ENCODE measurements around the gene KIF26B.

- no peak for TF ChIP-seq FOS (IDR thresholded peaks at IDR 0.05; ENCODE audit: low read depth, low read length)
- TF ChIP-seq, protein P1, sequence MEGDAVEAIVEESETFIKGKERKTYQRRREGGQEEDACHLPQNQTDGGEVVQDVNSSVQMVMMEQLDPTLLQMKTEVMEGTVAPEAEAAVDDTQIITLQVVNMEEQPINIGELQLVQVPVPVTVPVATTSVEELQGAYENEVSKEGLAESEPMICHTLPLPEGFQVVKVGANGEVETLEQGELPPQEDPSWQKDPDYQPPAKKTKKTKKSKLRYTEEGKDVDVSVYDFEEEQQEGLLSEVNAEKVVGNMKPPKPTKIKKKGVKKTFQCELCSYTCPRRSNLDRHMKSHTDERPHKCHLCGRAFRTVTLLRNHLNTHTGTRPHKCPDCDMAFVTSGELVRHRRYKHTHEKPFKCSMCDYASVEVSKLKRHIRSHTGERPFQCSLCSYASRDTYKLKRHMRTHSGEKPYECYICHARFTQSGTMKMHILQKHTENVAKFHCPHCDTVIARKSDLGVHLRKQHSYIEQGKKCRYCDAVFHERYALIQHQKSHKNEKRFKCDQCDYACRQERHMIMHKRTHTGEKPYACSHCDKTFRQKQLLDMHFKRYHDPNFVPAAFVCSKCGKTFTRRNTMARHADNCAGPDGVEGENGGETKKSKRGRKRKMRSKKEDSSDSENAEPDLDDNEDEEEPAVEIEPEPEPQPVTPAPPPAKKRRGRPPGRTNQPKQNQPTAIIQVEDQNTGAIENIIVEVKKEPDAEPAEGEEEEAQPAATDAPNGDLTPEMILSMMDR (conservative IDR thresholded peaks at IDR 0.05; ENCODE audit: low read depth, low read length): no peak
- TF ChIP-seq USF2 (IDR thresholded peaks at IDR 0.05; ENCODE audit: low read depth, low read length): no peak
- no peak for TF ChIP-seq MXI1 (IDR thresholded peaks at IDR 0.05; ENCODE audit: borderline replicate concordance, low read depth, low read length)
- TF ChIP-seq POLR2A (IDR thresholded peaks at IDR 0.05; ENCODE audit: low read depth, low read length): no peak
- TF ChIP-seq SMC3 (IDR thresholded peaks at IDR 0.05; ENCODE audit: low read depth, low read length): no peak
- TF ChIP-seq RFX5 (IDR thresholded peaks at IDR 0.05; ENCODE audit: low read depth, low read length): no peak
- TF ChIP-seq RCOR1 (IDR thresholded peaks at IDR 0.05; ENCODE audit: insufficient replicate concordance, low read length): no peak
- TF ChIP-seq CEBPB (IDR thresholded peaks at IDR 0.05; ENCODE audit: low read depth, low read length): no peak
- TF ChIP-seq RAD21 (IDR thresholded peaks at IDR 0.05; ENCODE audit: low read length): no peak
- TF ChIP-seq BHLHE40 (IDR thresholded peaks at IDR 0.05; ENCODE audit: low read depth, low read length): no peak
- no peak for TF ChIP-seq MAZ (IDR thresholded peaks at IDR 0.05; ENCODE audit: borderline replicate concordance, low read depth, low read length)
Measured at GRCh38 chr1:245205396-245205795, 50.6 kb downstream of the KIF26B start.

All from IMR-90 (cell line).